ENCODE data around the gene PIGC. TPM values are rescaled to one million over a fixed set of nuclear protein-coding genes. Genes with fewer than 3 reads are reported as not detected.

Gene PIGC
- total and polyA plus RNA-seq, 10 of the 15 experiments (the other 5 are each of a cell fraction or from before 2014, with no cell fraction given): 11.0 to 37.3 (median 19.6) TPM

DNA sequence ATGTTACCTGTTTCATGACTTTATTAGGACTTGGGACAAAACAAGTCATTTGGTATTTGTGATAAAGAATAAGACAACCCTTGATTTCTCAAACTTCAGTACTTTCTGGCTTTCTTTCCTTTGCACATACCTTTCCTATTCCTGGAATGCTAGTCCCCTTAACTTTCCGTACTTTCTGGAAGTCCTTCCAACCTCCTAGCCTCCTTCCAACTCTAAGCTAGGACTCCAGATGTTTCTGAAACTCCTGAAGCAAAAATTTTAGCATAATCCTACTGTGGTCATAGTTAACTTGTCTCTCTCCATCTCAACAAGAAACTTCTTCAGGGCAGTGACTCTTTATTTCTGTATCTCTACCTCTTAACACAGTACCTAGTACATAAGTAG, 43.2 kb downstream of the PIGC start:
- POLR2A ChIA-PET: no interaction called here
- no peak overlapping the region for H3K4me2 ChIP-seq (ENCODE audit: control insufficient read depth, insufficient read depth)
- no peak overlapping the region for H3K9ac ChIP-seq (ENCODE audit: control insufficient read depth, insufficient read depth, low read length)
- ATAC-seq (no peak), FAIRE-seq (no peak), DNase-seq (ENCODE audit: low read depth, low spot score) (no peak)
- intact Hi-C loops (cut with micrococcal nuclease; ENCODE audit: unreplicated experiment): no loop called here
- no peak overlapping the region for H3K4me3 ChIP-seq
- H4K20me1 ChIP-seq (ENCODE audit: control insufficient read depth, insufficient read depth): no peaks in the 10 kb centered on the region
- no peaks in the 10 kb centered on the region for H3K27me3 ChIP-seq (replicated peaks in 1 of 2; ENCODE audit: control insufficient read depth in 2 of 2, insufficient read depth in 2 of 2, low read length in 1 of 2)
- no peak for TF ChIP-seq ESRRA (IDR thresholded peaks at IDR 0.05; ENCODE audit: low read length)
- no peak for TF ChIP-seq POLR2A (IDR thresholded peaks at IDR 0.05; ENCODE audit: low read depth, low read length)
- RAD21 ChIA-PET (ENCODE audit: unreplicated experiment): interaction anchor here (0.8 to 15.1 kb wide), 9 partner anchors 44 to 397 kb away, joined by 3 to 394 read pairs (median 24); no protein-coding TSS in a partner anchor
- WGBS (ENCODE audit: insufficient coverage, insufficient replicate concordance, low lambda C conversion rate, missing lambda C conversion rate): 29% methylated on average over 1 of the region's 1 CpG
- CTCF ChIA-PET: interaction anchor here (0.9 to 9.8 kb wide), 14 partner anchors 10 to 756 kb away, joined by 3 to 71 read pairs (median 8); no protein-coding TSS in a partner anchor
- H3K4me1 ChIP-seq (ENCODE audit: control insufficient read depth, insufficient read depth, low read length): peaks cover 43% of the 10 kb centered on the region
- no peak overlapping the region for H2AFZ ChIP-seq (ENCODE audit: control insufficient read depth, low read depth, low read length)
- SMC1A ChIA-PET (ENCODE audit: uncharacterized antibody, unreplicated experiment): interaction anchor here (1.2 to 16.5 kb wide), 13 partner anchors 11 to 397 kb away, joined by 3 to 413 read pairs (median 34); no protein-coding TSS in a partner anchor
- no TSS peak for BruUV-seq (replicated peaks)
- no peaks in the 10 kb centered on the region; the same call in 2 of the 3 replicates for H3K9me3 ChIP-seq (replicated peaks; ENCODE audit: control insufficient read depth, insufficient read depth, low read length)
- 0 out of 2 replicates have a peak overlapping the region, but pooled peaks have one; percentile 19 for H3K27ac ChIP-seq (ENCODE audit: control insufficient read depth, insufficient read depth)
- in situ Hi-C loops (cut with MboI): no loop called here
- H3K36me3 ChIP-seq (ENCODE audit: control insufficient read depth in 2 of 2, insufficient read depth in 2 of 2, low read length in 1 of 2): no peaks in the 10 kb centered on the region
- H3K79me2 ChIP-seq (ENCODE audit: control insufficient read depth, insufficient read depth, low read length): no peaks in the 10 kb centered on the region

DNA sequence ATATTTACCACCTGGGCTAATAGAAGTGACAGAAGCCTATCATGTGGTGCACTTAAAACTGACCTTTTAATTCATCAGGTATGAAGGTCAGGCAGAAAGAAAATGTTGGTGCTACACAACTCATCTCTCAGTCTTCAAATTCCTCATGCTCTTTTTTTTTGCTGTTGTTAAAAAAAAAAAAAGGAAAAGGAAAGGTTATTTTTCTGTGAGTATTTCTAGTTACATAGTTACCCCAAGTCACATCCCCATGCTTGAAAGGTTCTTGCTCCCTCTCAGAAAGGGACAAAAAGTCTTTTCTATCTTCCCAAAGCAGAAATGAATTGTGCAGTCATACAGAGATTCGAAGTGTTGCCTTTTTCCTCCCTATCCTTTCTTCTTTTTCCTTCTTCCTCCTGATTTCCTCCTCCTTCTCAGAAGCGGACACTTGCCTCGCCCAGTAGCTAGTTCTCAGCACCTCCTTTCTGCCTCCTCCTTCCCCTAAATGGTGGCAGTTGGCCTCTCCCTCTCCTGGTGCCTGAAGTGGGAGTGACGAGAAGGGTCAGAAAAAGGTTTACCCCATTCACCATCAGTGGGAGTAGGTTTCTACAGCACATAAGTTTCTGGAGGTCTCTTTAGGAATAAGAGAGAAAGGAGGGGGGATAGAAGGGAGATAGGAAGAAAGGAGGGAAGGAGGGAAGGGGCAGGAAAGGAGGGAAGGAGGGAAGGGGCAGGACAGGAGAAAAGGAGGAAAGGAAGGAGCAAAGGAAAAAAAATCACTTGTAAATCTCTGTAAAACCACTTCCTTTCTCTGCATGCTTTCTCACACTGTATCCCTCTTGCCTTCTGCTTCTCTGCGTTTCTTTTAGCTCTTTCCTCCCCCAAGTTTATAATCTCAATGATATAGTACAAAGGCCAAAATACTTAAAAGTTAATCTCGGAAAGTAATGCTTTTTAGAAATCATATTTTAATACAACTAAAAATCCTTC, 43.8 kb downstream of the PIGC start:
- Histone ChIP-seq H3K27ac (ENCODE audit: control insufficient read depth, insufficient read depth) (peak overlapping the region; percentile 89), H3K9me3 (replicated peaks; ENCODE audit: control insufficient read depth, insufficient read depth, low read length) (no peaks in the 10 kb centered on the region; the same call in 2 of the 3 replicates), H3K4me1 (ENCODE audit: control insufficient read depth, insufficient read depth, low read length) (peaks cover 50% of the 10 kb centered on the region), H3K79me2 (ENCODE audit: control insufficient read depth, insufficient read depth, low read length) (no peaks in the 10 kb centered on the region), H3K4me3 (no peak overlapping the region), H3K27me3 (replicated peaks in 1 of 2; ENCODE audit: control insufficient read depth in 2 of 2, insufficient read depth in 2 of 2, low read length in 1 of 2) (no peaks in the 10 kb centered on the region), H4K20me1 (ENCODE audit: control insufficient read depth, insufficient read depth) (no peaks in the 10 kb centered on the region), H3K4me2 (ENCODE audit: control insufficient read depth, insufficient read depth) (no peak overlapping the region), H2AFZ (ENCODE audit: control insufficient read depth, low read depth, low read length) (peak overlapping the region; percentile 66), H3K9ac (ENCODE audit: control insufficient read depth, insufficient read depth, low read length) (peak overlapping the region; percentile 49), H3K36me3 (ENCODE audit: control insufficient read depth in 2 of 2, insufficient read depth in 2 of 2, low read length in 1 of 2) (no peaks in the 10 kb centered on the region)
- FAIRE-seq: no peak
- POLR2A ChIA-PET: interaction anchor here (0.6 to 8.1 kb wide), 3 partner anchors 10 to 332 kb away, joined by 4 to 73 read pairs (median 5); no protein-coding TSS in a partner anchor
- 42% methylated on average over 6 of the region's 6 CpGs for WGBS (ENCODE audit: insufficient coverage, insufficient replicate concordance, low lambda C conversion rate, missing lambda C conversion rate)
- in situ Hi-C loops (cut with MboI): loop anchor here (5.0 kb wide), 1 partner anchor 313 kb away; no protein-coding TSS in a partner anchor
- CTCF ChIA-PET: interaction anchor here (0.6 to 12.4 kb wide), 47 partner anchors 9 to 756 kb away, joined by 3 to 153 read pairs (median 4); no protein-coding TSS in a partner anchor
- SMC1A ChIA-PET (ENCODE audit: uncharacterized antibody, unreplicated experiment): interaction anchor here (0.8 to 16.5 kb wide), 42 partner anchors 8 to 396 kb away, joined by 3 to 458 read pairs (median 5); no protein-coding TSS in a partner anchor
- RAD21 ChIA-PET (ENCODE audit: unreplicated experiment): interaction anchor here (0.7 to 15.1 kb wide), 40 partner anchors 8 to 414 kb away, joined by 3 to 394 read pairs (median 5); partner anchors contain the start of gene PIGC
- BruUV-seq (replicated peaks): no TSS peak
- no peak for ATAC-seq
- DNase-seq (ENCODE audit: low read depth, low spot score): no peak
- intact Hi-C loops (cut with micrococcal nuclease; ENCODE audit: unreplicated experiment): loop anchor here (1.0 to 5.0 kb wide), 6 partner anchors 19 to 398 kb away; no protein-coding TSS in a partner anchor
- TF ChIP-seq ZNF207 (IDR thresholded peaks at IDR 0.05; ENCODE audit: borderline replicate concordance): no peak
- TF ChIP-seq EZH2 (IDR thresholded peaks at IDR 0.05; ENCODE audit: borderline replicate concordance, control insufficient read depth, low read depth, low read length): no peak
- no peak for TF ChIP-seq HCFC1 (IDR thresholded peaks at IDR 0.05; ENCODE audit: low read length)
- TF ChIP-seq, protein P1, sequence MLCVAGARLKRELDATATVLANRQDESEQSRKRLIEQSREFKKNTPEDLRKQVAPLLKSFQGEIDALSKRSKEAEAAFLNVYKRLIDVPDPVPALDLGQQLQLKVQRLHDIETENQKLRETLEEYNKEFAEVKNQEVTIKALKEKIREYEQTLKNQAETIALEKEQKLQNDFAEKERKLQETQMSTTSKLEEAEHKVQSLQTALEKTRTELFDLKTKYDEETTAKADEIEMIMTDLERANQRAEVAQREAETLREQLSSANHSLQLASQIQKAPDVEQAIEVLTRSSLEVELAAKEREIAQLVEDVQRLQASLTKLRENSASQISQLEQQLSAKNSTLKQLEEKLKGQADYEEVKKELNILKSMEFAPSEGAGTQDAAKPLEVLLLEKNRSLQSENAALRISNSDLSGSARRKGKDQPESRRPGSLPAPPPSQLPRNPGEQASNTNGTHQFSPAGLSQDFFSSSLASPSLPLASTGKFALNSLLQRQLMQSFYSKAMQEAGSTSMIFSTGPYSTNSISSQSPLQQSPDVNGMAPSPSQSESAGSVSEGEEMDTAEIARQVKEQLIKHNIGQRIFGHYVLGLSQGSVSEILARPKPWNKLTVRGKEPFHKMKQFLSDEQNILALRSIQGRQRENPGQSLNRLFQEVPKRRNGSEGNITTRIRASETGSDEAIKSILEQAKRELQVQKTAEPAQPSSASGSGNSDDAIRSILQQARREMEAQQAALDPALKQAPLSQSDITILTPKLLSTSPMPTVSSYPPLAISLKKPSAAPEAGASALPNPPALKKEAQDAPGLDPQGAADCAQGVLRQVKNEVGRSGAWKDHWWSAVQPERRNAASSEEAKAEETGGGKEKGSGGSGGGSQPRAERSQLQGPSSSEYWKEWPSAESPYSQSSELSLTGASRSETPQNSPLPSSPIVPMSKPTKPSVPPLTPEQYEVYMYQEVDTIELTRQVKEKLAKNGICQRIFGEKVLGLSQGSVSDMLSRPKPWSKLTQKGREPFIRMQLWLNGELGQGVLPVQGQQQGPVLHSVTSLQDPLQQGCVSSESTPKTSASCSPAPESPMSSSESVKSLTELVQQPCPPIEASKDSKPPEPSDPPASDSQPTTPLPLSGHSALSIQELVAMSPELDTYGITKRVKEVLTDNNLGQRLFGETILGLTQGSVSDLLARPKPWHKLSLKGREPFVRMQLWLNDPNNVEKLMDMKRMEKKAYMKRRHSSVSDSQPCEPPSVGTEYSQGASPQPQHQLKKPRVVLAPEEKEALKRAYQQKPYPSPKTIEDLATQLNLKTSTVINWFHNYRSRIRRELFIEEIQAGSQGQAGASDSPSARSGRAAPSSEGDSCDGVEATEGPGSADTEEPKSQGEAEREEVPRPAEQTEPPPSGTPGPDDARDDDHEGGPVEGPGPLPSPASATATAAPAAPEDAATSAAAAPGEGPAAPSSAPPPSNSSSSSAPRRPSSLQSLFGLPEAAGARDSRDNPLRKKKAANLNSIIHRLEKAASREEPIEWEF (IDR thresholded peaks at IDR 0.05; ENCODE audit: insufficient replicate concordance, low read depth, low read length): peak; percentile 32
- no peak for TF ChIP-seq NFYA (IDR thresholded peaks at IDR 0.05; ENCODE audit: borderline replicate concordance, low read depth, low read length)

All from GM12878 (cell line).